WTC11 (cell line): ENCODE data around the gene NFIA. TPM values are rescaled to one million over a fixed set of nuclear protein-coding genes. Genes with fewer than 3 reads are reported as not detected.

Experiments
- ATF3 ChIP-seq: sonication (generic); formaldehyde crosslinking; conservative IDR thresholded peaks from 2 replicates; pipeline ENCODE4 v1.8.1; 2022; ENCODE audit warnings: mild to moderate bottlenecking, missing genetic modification reagents
- NFYB ChIP-seq: sonication (generic); formaldehyde crosslinking; conservative IDR thresholded peaks from 2 replicates; pipeline ENCODE4 v1.8.0; 2022; ENCODE audit warnings: low read depth, missing genetic modification reagents
- RORB ChIP-seq: fragments of 250-450 bp; sonication (Bioruptor Pico); IDR thresholded peaks from 2 replicates; pipeline ENCODE4 v1.9.0; 2021; ENCODE audit warnings: mild to moderate bottlenecking
- SP1 ChIP-seq: sonication (generic); formaldehyde crosslinking; conservative IDR thresholded peaks from 2 replicates; pipeline ENCODE4 v1.8.1; 2022; ENCODE audit warnings: missing genetic modification reagents
- ZMAT4 ChIP-seq: fragments of 250-450 bp; sonication (Bioruptor Pico); IDR thresholded peaks from 2 replicates; pipeline ENCODE4 v1.9.0; 2021; ENCODE audit warnings: mild to moderate bottlenecking
- ZNF121 ChIP-seq: sonication (generic); formaldehyde crosslinking; IDR thresholded peaks from 2 replicates; pipeline ENCODE4 v1.8.0; 2023; ENCODE audit warnings: missing genetic modification reagents
- ZNF425 ChIP-seq: fragments of 250-450 bp; sonication (Bioruptor Pico); conservative IDR thresholded peaks from 2 replicates; pipeline ENCODE4 v1.9.0; 2021; ENCODE audit warnings: mild to moderate bottlenecking
- ZNF671 ChIP-seq: fragments of 250-450 bp; sonication (Bioruptor Pico); IDR thresholded peaks from 2 replicates; pipeline ENCODE4 v1.8.0; 2021; ENCODE audit warnings: mild to moderate bottlenecking
- total RNA-seq: library from RNA; stranded (reverse); gene quantifications from 3 replicates; pipeline ENCODE4 v1.2.3, GENCODE V29; 2021
- TF ChIP-seq, protein P1 (sequence below): sonication (generic); formaldehyde crosslinking; IDR thresholded peaks from 2 replicates; pipeline ENCODE4 v1.8.0; 2023; ENCODE audit warnings: missing genetic modification reagents, mild to moderate bottlenecking, borderline replicate concordance
- TF ChIP-seq, protein P2 (sequence below): fragments of 200-600 bp; IDR thresholded peaks from 2 replicates; pipeline ENCODE4 v1.8.0; 2022; ENCODE audit warnings: antibody characterized with exemption
- TF ChIP-seq, protein P3 (sequence below): sonication (generic); formaldehyde crosslinking; IDR thresholded peaks from 2 replicates; pipeline ENCODE4 v1.8.1; 2022; ENCODE audit warnings: mild to moderate bottlenecking, moderate library complexity, missing genetic modification reagents
- TF ChIP-seq, protein P4 (sequence below): sonication (generic); formaldehyde crosslinking; conservative IDR thresholded peaks from 2 replicates; pipeline ENCODE4 v1.8.1; 2023; ENCODE audit warnings: mild to moderate bottlenecking, low read depth, missing genetic modification reagents, moderate library complexity
- TF ChIP-seq, protein P5 (sequence below): sonication (generic); formaldehyde crosslinking; IDR thresholded peaks from 2 replicates; pipeline ENCODE4 v1.8.0; 2023; ENCODE audit warnings: missing genetic modification reagents
- TF ChIP-seq, protein P6 (sequence below): sonication (generic); formaldehyde crosslinking; IDR thresholded peaks from 2 replicates; pipeline ENCODE4 v1.8.1; 2022; ENCODE audit warnings: low read depth, missing genetic modification reagents, borderline replicate concordance
- TF ChIP-seq, protein P7 (sequence below): sonication (generic); formaldehyde crosslinking; IDR thresholded peaks from 2 replicates; pipeline ENCODE4 v1.8.0; 2022; ENCODE audit warnings: mild to moderate bottlenecking, missing genetic modification reagents

The NFIA gene
- total RNA-seq, 1 experiment from 2014 or later, result 16.7 TPM

- TF ChIP-seq, protein P1, sequence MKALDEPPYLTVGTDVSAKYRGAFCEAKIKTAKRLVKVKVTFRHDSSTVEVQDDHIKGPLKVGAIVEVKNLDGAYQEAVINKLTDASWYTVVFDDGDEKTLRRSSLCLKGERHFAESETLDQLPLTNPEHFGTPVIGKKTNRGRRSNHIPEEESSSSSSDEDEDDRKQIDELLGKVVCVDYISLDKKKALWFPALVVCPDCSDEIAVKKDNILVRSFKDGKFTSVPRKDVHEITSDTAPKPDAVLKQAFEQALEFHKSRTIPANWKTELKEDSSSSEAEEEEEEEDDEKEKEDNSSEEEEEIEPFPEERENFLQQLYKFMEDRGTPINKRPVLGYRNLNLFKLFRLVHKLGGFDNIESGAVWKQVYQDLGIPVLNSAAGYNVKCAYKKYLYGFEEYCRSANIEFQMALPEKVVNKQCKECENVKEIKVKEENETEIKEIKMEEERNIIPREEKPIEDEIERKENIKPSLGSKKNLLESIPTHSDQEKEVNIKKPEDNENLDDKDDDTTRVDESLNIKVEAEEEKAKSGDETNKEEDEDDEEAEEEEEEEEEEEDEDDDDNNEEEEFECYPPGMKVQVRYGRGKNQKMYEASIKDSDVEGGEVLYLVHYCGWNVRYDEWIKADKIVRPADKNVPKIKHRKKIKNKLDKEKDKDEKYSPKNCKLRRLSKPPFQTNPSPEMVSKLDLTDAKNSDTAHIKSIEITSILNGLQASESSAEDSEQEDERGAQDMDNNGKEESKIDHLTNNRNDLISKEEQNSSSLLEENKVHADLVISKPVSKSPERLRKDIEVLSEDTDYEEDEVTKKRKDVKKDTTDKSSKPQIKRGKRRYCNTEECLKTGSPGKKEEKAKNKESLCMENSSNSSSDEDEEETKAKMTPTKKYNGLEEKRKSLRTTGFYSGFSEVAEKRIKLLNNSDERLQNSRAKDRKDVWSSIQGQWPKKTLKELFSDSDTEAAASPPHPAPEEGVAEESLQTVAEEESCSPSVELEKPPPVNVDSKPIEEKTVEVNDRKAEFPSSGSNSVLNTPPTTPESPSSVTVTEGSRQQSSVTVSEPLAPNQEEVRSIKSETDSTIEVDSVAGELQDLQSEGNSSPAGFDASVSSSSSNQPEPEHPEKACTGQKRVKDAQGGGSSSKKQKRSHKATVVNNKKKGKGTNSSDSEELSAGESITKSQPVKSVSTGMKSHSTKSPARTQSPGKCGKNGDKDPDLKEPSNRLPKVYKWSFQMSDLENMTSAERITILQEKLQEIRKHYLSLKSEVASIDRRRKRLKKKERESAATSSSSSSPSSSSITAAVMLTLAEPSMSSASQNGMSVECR, result peak; percentile 65; the same call in 1 of the 2 replicates
- TF ChIP-seq ZMAT4 (CRISPR knock-in tag) (no peak), ZNF121 (peak; percentile 85; the same call in 1 of the 2 replicates), ATF3 (CRISPR knock-in tag) (no peak), SP1 (CRISPR knock-in tag) (peak; percentile 24), RORB (CRISPR knock-in tag) (no peak), ZNF671 (CRISPR knock-in tag) (no peak), NFYB (no peak), ZNF425 (CRISPR knock-in tag) (no peak)
- TF ChIP-seq, protein P2, sequence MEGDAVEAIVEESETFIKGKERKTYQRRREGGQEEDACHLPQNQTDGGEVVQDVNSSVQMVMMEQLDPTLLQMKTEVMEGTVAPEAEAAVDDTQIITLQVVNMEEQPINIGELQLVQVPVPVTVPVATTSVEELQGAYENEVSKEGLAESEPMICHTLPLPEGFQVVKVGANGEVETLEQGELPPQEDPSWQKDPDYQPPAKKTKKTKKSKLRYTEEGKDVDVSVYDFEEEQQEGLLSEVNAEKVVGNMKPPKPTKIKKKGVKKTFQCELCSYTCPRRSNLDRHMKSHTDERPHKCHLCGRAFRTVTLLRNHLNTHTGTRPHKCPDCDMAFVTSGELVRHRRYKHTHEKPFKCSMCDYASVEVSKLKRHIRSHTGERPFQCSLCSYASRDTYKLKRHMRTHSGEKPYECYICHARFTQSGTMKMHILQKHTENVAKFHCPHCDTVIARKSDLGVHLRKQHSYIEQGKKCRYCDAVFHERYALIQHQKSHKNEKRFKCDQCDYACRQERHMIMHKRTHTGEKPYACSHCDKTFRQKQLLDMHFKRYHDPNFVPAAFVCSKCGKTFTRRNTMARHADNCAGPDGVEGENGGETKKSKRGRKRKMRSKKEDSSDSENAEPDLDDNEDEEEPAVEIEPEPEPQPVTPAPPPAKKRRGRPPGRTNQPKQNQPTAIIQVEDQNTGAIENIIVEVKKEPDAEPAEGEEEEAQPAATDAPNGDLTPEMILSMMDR, result peak; percentile 94
- TF ChIP-seq, protein P3, sequence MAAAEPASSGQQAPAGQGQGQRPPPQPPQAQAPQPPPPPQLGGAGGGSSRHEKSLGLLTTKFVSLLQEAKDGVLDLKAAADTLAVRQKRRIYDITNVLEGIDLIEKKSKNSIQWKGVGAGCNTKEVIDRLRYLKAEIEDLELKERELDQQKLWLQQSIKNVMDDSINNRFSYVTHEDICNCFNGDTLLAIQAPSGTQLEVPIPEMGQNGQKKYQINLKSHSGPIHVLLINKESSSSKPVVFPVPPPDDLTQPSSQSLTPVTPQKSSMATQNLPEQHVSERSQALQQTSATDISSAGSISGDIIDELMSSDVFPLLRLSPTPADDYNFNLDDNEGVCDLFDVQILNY (CRISPR knock-in tag), result no peak
- TF ChIP-seq, protein P4, sequence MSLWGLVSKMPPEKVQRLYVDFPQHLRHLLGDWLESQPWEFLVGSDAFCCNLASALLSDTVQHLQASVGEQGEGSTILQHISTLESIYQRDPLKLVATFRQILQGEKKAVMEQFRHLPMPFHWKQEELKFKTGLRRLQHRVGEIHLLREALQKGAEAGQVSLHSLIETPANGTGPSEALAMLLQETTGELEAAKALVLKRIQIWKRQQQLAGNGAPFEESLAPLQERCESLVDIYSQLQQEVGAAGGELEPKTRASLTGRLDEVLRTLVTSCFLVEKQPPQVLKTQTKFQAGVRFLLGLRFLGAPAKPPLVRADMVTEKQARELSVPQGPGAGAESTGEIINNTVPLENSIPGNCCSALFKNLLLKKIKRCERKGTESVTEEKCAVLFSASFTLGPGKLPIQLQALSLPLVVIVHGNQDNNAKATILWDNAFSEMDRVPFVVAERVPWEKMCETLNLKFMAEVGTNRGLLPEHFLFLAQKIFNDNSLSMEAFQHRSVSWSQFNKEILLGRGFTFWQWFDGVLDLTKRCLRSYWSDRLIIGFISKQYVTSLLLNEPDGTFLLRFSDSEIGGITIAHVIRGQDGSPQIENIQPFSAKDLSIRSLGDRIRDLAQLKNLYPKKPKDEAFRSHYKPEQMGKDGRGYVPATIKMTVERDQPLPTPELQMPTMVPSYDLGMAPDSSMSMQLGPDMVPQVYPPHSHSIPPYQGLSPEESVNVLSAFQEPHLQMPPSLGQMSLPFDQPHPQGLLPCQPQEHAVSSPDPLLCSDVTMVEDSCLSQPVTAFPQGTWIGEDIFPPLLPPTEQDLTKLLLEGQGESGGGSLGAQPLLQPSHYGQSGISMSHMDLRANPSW (CRISPR knock-in tag), result no peak
- TF ChIP-seq, protein P5, sequence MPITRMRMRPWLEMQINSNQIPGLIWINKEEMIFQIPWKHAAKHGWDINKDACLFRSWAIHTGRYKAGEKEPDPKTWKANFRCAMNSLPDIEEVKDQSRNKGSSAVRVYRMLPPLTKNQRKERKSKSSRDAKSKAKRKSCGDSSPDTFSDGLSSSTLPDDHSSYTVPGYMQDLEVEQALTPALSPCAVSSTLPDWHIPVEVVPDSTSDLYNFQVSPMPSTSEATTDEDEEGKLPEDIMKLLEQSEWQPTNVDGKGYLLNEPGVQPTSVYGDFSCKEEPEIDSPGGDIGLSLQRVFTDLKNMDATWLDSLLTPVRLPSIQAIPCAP (CRISPR knock-in tag), result no peak
- TF ChIP-seq, protein P6, sequence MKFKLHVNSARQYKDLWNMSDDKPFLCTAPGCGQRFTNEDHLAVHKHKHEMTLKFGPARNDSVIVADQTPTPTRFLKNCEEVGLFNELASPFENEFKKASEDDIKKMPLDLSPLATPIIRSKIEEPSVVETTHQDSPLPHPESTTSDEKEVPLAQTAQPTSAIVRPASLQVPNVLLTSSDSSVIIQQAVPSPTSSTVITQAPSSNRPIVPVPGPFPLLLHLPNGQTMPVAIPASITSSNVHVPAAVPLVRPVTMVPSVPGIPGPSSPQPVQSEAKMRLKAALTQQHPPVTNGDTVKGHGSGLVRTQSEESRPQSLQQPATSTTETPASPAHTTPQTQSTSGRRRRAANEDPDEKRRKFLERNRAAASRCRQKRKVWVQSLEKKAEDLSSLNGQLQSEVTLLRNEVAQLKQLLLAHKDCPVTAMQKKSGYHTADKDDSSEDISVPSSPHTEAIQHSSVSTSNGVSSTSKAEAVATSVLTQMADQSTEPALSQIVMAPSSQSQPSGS (CRISPR knock-in tag), result no peak
- TF ChIP-seq, protein P7, sequence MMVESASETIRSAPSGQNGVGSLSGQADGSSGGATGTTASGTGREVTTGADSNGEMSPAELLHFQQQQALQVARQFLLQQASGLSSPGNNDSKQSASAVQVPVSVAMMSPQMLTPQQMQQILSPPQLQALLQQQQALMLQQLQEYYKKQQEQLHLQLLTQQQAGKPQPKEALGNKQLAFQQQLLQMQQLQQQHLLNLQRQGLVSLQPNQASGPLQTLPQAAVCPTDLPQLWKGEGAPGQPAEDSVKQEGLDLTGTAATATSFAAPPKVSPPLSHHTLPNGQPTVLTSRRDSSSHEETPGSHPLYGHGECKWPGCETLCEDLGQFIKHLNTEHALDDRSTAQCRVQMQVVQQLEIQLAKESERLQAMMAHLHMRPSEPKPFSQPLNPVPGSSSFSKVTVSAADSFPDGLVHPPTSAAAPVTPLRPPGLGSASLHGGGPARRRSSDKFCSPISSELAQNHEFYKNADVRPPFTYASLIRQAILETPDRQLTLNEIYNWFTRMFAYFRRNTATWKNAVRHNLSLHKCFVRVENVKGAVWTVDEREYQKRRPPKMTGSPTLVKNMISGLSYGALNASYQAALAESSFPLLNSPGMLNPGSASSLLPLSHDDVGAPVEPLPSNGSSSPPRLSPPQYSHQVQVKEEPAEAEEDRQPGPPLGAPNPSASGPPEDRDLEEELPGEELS (CRISPR knock-in tag), result peak; percentile 9; the same call in 1 of the 2 replicates
Measured at GRCh38 chr1:61049850-61050540, 32.4 kb upstream of the NFIA start (continued).
